H1 (cell line): ENCODE data around the gene UEVLD.

Source experiments
- CTCF ChIP-seq, 3 experiments: IDR thresholded peaks; 1 replicate in 2 of 3; 2 replicates in 1 of 3; pipeline versions ENCODE4 v1.5.1 to v1.6.1; 2011; ENCODE audit warnings: low read length in 3 of 3, mild to moderate bottlenecking in 3 of 3, inconsistent platforms in 2 of 3, low read depth in 1 of 3, moderate library complexity in 1 of 3; ENCODE audit not compliant: insufficient read depth in 1 of 3; ENCODE audit errors: control extremely low read depth in 1 of 3
- EZH2 ChIP-seq: fragments of 200-600 bp; sonication (generic); IDR thresholded peaks from 2 replicates; pipeline ENCODE4 v1.7.1; 2012; ENCODE audit warnings: low read depth, mild to moderate bottlenecking, moderate library complexity, low read length, inconsistent platforms; ENCODE audit not compliant: severe bottlenecking
- MAFK ChIP-seq: IDR thresholded peaks from 2 replicates; pipeline ENCODE4 v1.6.1; 2012; ENCODE audit warnings: low read depth, mild to moderate bottlenecking, improper control_type of control experiment, low read length
- POLR2A ChIP-seq, 2 experiments: IDR thresholded peaks; 1 replicate in 1 of 2; 2 replicates in 1 of 2; pipeline ENCODE4 v1.6.1; 2011; ENCODE audit warnings: low read depth in 2 of 2, low read length in 2 of 2, mild to moderate bottlenecking in 2 of 2; ENCODE audit errors: control extremely low read depth in 1 of 2
- RNF2 ChIP-seq: fragments of 200-900, 300-1000 bp; sonication (generic); IDR thresholded peaks from 2 replicates; pipeline ENCODE4 v1.7.1; 2016; ENCODE audit warnings: borderline replicate concordance, low read depth, mild to moderate bottlenecking, antibody characterized with exemption, low read length; ENCODE audit not compliant: poor library complexity, severe bottlenecking; ENCODE audit errors: missing control alignments
- YY1 ChIP-seq: IDR thresholded peaks from 2 replicates; pipeline ENCODE4 v1.6.1; 2011; ENCODE audit warnings: low read depth, mild to moderate bottlenecking, low read length

- TF ChIP-seq CTCF (IDR thresholded peaks at IDR 0.05; ENCODE audit: control extremely low read depth in 1 of 3, insufficient read depth in 1 of 3, low read depth in 1 of 3, low read length in 3 of 3) (no peak), YY1 (no peak), POLR2A (IDR thresholded peaks at IDR 0.05; ENCODE audit: control extremely low read depth in 1 of 2, low read depth in 2 of 2, low read length in 2 of 2) (no peak), MAFK (no peak), EZH2 (no peak), RNF2 (no peak)
Observed at GRCh38 chr11:18581825-18582224, 6.7 kb downstream of the UEVLD start.
